ENCODE data around the gene ENHO.

- TF ChIP-seq TAF1 (IDR thresholded peaks at IDR 0.05; ENCODE audit: borderline replicate concordance, insufficient read depth, low read length): no peak
- TF ChIP-seq POLR2AphosphoS5 (IDR thresholded peaks at IDR 0.05; ENCODE audit: low read depth, low read length): no peak
- no peak for TF ChIP-seq SIN3A (IDR thresholded peaks at IDR 0.05; ENCODE audit: borderline replicate concordance, insufficient read depth, low read length)
- TF ChIP-seq REST (IDR thresholded peaks at IDR 0.05; ENCODE audit: insufficient read depth in 1 of 2, low read depth in 2 of 2, low read length in 2 of 2): no peak
Observed at GRCh38 chr9:34522971-34523797, at the start of gene ENHO.

Data from PFSK-1 (cell line).